GM12873 (cell line): ENCODE measurements around the gene TXN2.

Experiments used
- CTCF ChIP-seq: IDR thresholded peaks from 2 replicates; pipeline ENCODE4 v1.5.1; 2012; ENCODE audit warnings: low read depth, mild to moderate bottlenecking, moderate library complexity, low read length, control low read depth; ENCODE audit not compliant: insufficient read depth; ENCODE audit errors: missing control alignments

Gene TXN2

GRCh38 chr22:36460202-36460601 lies 21.2 kb downstream of the TXN2 start:
- no peak for TF ChIP-seq CTCF

- TF ChIP-seq CTCF, result no peak
Observed at GRCh38 chr22:36457688-36458450, 23.6 kb downstream of the TXN2 start.

- no peak for TF ChIP-seq CTCF
Observed at GRCh38 chr22:36456464-36456845, 25.0 kb downstream of the TXN2 start.

GRCh38 chr22:36455571-36456463 lies 25.6 kb downstream of the TXN2 start:
- no peak for TF ChIP-seq CTCF

- no peak for TF ChIP-seq CTCF
Observed at GRCh38 chr22:36454916-36455570, 26.4 kb downstream of the TXN2 start.

GRCh38 chr22:36453855-36454378 lies 27.5 kb downstream of the TXN2 start:
- no peak for TF ChIP-seq CTCF
